Measurements from ENCODE around the gene CXXC5. TPM values are rescaled to one million over a fixed set of nuclear protein-coding genes. Genes with fewer than 3 reads are reported as not detected.

Gene CXXC5
- total RNA-seq, 1 experiment from 2014 or later: 97.2 TPM

DNA sequence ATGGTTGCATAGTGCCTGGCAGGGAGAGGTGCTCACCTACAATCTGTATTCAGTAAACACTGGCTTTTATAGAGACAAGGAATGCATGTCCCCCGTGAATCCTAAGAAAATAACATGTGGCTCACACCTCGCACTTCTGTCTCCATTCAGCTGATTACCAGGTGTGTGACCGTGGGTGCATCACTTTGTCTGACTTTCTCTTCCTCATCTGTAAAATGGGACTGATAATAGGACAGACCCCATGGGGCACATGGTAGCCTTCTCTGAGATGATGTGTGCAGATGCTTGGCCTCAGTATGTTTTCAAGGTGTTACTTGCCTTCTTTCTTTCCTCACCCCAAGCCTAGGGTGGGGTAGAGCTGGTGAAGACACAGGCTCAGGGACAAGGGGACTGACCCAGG, 6.3 kb downstream of the CXXC5 start:
- no peaks in the 10 kb centered on the region for H3K36me3 Mint-ChIP-seq
- H3K27me3 Mint-ChIP-seq (ENCODE audit: low read depth): no peaks in the 10 kb centered on the region
- TF ChIP-seq JAZF1 (CRISPR knock-in tag; IDR thresholded peaks at IDR 0.05): no peak
- TF ChIP-seq, protein P1, sequence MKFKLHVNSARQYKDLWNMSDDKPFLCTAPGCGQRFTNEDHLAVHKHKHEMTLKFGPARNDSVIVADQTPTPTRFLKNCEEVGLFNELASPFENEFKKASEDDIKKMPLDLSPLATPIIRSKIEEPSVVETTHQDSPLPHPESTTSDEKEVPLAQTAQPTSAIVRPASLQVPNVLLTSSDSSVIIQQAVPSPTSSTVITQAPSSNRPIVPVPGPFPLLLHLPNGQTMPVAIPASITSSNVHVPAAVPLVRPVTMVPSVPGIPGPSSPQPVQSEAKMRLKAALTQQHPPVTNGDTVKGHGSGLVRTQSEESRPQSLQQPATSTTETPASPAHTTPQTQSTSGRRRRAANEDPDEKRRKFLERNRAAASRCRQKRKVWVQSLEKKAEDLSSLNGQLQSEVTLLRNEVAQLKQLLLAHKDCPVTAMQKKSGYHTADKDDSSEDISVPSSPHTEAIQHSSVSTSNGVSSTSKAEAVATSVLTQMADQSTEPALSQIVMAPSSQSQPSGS (CRISPR knock-in tag; IDR thresholded peaks at IDR 0.05; ENCODE audit: borderline replicate concordance, low read depth): no peak
- TF ChIP-seq, protein P2, sequence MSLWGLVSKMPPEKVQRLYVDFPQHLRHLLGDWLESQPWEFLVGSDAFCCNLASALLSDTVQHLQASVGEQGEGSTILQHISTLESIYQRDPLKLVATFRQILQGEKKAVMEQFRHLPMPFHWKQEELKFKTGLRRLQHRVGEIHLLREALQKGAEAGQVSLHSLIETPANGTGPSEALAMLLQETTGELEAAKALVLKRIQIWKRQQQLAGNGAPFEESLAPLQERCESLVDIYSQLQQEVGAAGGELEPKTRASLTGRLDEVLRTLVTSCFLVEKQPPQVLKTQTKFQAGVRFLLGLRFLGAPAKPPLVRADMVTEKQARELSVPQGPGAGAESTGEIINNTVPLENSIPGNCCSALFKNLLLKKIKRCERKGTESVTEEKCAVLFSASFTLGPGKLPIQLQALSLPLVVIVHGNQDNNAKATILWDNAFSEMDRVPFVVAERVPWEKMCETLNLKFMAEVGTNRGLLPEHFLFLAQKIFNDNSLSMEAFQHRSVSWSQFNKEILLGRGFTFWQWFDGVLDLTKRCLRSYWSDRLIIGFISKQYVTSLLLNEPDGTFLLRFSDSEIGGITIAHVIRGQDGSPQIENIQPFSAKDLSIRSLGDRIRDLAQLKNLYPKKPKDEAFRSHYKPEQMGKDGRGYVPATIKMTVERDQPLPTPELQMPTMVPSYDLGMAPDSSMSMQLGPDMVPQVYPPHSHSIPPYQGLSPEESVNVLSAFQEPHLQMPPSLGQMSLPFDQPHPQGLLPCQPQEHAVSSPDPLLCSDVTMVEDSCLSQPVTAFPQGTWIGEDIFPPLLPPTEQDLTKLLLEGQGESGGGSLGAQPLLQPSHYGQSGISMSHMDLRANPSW (CRISPR knock-in tag; conservative IDR thresholded peaks at IDR 0.05; ENCODE audit: low read depth): no peak
- TF ChIP-seq SP1 (CRISPR knock-in tag; conservative IDR thresholded peaks at IDR 0.05): no peak
- no peak for TF ChIP-seq ARID4B (CRISPR knock-in tag; IDR thresholded peaks at IDR 0.05; ENCODE audit: borderline replicate concordance)
- TF ChIP-seq NFATC4 (CRISPR knock-in tag; IDR thresholded peaks at IDR 0.05): no peak
- TF ChIP-seq CBFB (CRISPR knock-in tag; IDR thresholded peaks at IDR 0.05; ENCODE audit: low read depth): no peak
- TF ChIP-seq JUN (CRISPR knock-in tag; IDR thresholded peaks at IDR 0.05): no peak
- no peak for TF ChIP-seq FOXP1 (CRISPR knock-in tag; IDR thresholded peaks at IDR 0.05; ENCODE audit: borderline replicate concordance)
- TF ChIP-seq TEAD1 (CRISPR knock-in tag; IDR thresholded peaks at IDR 0.05): no peak
- TF ChIP-seq USF2 (CRISPR knock-in tag; IDR thresholded peaks at IDR 0.05): no peak
- TF ChIP-seq, protein P3, sequence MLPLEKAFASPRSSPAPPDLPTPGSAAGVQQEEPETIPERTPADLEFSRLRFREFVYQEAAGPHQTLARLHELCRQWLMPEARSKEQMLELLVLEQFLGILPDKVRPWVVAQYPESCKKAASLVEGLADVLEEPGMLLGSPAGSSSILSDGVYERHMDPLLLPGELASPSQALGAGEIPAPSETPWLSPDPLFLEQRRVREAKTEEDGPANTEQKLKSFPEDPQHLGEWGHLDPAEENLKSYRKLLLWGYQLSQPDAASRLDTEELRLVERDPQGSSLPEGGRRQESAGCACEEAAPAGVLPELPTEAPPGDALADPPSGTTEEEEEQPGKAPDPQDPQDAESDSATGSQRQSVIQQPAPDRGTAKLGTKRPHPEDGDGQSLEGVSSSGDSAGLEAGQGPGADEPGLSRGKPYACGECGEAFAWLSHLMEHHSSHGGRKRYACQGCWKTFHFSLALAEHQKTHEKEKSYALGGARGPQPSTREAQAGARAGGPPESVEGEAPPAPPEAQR (CRISPR knock-in tag; IDR thresholded peaks at IDR 0.05): no peak
- peak overlapping the region; percentile 5; the same call in 1 of the 2 replicates for H3K4me3 Mint-ChIP-seq
- no peaks in the 10 kb centered on the region for H3K9me3 Mint-ChIP-seq
- ATAC-seq (no peak), DNase-seq (ENCODE audit: low spot score) (no peak)
- CTCF ChIA-PET: interaction anchor here (0.9 to 9.5 kb wide), 9 partner anchors 17 to 121 kb away, joined by 3 to 235 read pairs (median 3); no protein-coding TSS in a partner anchor
- peak overlapping the region; percentile 71 for H3K27ac Mint-ChIP-seq
- POLR2A ChIA-PET: interaction anchor here (1.0 kb wide), 1 partner anchor 10 kb away, joined by 4 read pairs; no protein-coding TSS in a partner anchor
- peaks cover 81% of the 10 kb centered on the region for H3K4me1 Mint-ChIP-seq

GRCh38 chr5:139654871-139655491, 6.8 kb downstream of the CXXC5 start:
- no peaks in the 10 kb centered on the region for H3K27me3 Mint-ChIP-seq (ENCODE audit: low read depth)
- H3K4me1 Mint-ChIP-seq: peaks cover 81% of the 10 kb centered on the region
- no peaks in the 10 kb centered on the region for H3K36me3 Mint-ChIP-seq
- ChIA-PET CTCF (interaction anchor here (0.9 to 9.5 kb wide), 10 partner anchors 16 to 120 kb away, joined by 3 to 235 read pairs (median 4); no protein-coding TSS in a partner anchor), POLR2A (no interaction called here)
- DNase-seq (ENCODE audit: low spot score): no peak
- H3K4me3 Mint-ChIP-seq: peak overlapping the region; percentile 20; the same call in 1 of the 2 replicates
- TF ChIP-seq, protein P4, sequence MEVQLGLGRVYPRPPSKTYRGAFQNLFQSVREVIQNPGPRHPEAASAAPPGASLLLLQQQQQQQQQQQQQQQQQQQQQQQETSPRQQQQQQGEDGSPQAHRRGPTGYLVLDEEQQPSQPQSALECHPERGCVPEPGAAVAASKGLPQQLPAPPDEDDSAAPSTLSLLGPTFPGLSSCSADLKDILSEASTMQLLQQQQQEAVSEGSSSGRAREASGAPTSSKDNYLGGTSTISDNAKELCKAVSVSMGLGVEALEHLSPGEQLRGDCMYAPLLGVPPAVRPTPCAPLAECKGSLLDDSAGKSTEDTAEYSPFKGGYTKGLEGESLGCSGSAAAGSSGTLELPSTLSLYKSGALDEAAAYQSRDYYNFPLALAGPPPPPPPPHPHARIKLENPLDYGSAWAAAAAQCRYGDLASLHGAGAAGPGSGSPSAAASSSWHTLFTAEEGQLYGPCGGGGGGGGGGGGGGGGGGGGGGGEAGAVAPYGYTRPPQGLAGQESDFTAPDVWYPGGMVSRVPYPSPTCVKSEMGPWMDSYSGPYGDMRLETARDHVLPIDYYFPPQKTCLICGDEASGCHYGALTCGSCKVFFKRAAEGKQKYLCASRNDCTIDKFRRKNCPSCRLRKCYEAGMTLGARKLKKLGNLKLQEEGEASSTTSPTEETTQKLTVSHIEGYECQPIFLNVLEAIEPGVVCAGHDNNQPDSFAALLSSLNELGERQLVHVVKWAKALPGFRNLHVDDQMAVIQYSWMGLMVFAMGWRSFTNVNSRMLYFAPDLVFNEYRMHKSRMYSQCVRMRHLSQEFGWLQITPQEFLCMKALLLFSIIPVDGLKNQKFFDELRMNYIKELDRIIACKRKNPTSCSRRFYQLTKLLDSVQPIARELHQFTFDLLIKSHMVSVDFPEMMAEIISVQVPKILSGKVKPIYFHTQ (CRISPR knock-in tag; IDR thresholded peaks at IDR 0.05): no peak
- 0 out of 2 replicates have a peak, but pooled peaks have one; percentile 1 for ATAC-seq
- peak overlapping the region; percentile 91; the same call in 1 of the 2 replicates for H3K27ac Mint-ChIP-seq
- no peaks in the 10 kb centered on the region for H3K9me3 Mint-ChIP-seq
